ENCODE data around the gene STX5. TPM values are rescaled to one million over a fixed set of nuclear protein-coding genes. Genes with fewer than 3 reads are reported as not detected.

STX5 gene
- polyA plus RNA-seq, 3 donors, result 36.4 to 39.6 (median 38.5) TPM

DNA sequence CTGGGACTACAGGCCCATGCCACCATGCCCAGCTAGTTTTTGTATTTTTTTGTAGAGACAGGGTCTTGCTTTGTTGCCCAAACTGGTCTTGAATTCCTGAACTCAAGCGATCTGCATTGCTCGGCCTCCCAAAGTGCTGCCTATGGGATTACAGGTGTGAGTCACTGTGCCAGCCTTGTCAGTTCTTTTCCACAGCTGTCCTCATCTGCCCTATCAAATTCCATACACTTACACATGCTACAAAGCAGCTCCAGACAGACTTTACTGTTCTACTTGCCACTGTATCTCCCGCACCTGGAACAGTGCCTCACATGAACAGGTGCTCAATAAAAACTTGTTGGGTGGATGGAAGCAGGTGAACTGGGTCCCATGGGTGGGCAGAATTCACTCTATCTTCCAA lies 8.2 kb downstream of the STX5 start:
- Histone ChIP-seq H3K4me3 (replicated peaks in 1 of 3; ENCODE audit: low read depth in 2 of 3, low read length in 3 of 3) (no peak overlapping the region), H2AFZ (ENCODE audit: insufficient read depth, low read depth, low read length, poor library complexity, severe bottlenecking) (no peak overlapping the region), H3K79me2 (ENCODE audit: insufficient read depth, low read length) (peaks cover 33% of the 10 kb centered on the region), H3K4me2 (replicated peaks; ENCODE audit: extremely low read depth, low read length, poor library complexity, severe bottlenecking) (no peak overlapping the region), H3K36me3 (replicated peaks in 1 of 2; ENCODE audit: control insufficient read depth in 1 of 2, insufficient read depth in 2 of 2, low read length in 2 of 2) (peaks cover 82 to 88% of the 10 kb centered on the region in 2 donors), H3K27ac (ENCODE audit: low read depth in 1 of 2, low read length in 2 of 2) (no peak overlapping the region), H3K4me1 (ENCODE audit: control insufficient read depth in 1 of 2, insufficient read depth in 2 of 2, low read length in 2 of 2) (no peaks in the 10 kb centered on the region), H3K27me3 (ENCODE audit: control insufficient read depth in 2 of 2, insufficient read depth in 2 of 2, low read length in 2 of 2) (no peaks in the 10 kb centered on the region), H3K9ac (ENCODE audit: insufficient read depth, low read length, poor library complexity, severe bottlenecking) (no peak overlapping the region), H3K9me3 (replicated peaks in 1 of 2; ENCODE audit: control insufficient read depth in 1 of 2, insufficient read depth in 1 of 2, low read length in 2 of 2) (no peaks in the 10 kb centered on the region), H4K20me1 (ENCODE audit: insufficient read depth, low read length) (peaks cover 10% of the 10 kb centered on the region)
- Mint-ChIP-seq H3K27me3 (ENCODE audit: low read depth in 3 of 3) (no peaks in the 10 kb centered on the region), H3K4me3 (no peak overlapping the region), H3K36me3 (peaks cover 71 to 92% of the 10 kb centered on the region in 2 donors), H3K27ac (peak overlapping the region in 2 of 7 donors; percentile 40 to 46), H3K4me1 (no peaks in the 10 kb centered on the region), H3K9me3 (peaks cover 0 to 1% (median 0%) of the 10 kb centered on the region in 7 donors)
- no peak for DNase-seq
- TF ChIP-seq, protein P1, sequence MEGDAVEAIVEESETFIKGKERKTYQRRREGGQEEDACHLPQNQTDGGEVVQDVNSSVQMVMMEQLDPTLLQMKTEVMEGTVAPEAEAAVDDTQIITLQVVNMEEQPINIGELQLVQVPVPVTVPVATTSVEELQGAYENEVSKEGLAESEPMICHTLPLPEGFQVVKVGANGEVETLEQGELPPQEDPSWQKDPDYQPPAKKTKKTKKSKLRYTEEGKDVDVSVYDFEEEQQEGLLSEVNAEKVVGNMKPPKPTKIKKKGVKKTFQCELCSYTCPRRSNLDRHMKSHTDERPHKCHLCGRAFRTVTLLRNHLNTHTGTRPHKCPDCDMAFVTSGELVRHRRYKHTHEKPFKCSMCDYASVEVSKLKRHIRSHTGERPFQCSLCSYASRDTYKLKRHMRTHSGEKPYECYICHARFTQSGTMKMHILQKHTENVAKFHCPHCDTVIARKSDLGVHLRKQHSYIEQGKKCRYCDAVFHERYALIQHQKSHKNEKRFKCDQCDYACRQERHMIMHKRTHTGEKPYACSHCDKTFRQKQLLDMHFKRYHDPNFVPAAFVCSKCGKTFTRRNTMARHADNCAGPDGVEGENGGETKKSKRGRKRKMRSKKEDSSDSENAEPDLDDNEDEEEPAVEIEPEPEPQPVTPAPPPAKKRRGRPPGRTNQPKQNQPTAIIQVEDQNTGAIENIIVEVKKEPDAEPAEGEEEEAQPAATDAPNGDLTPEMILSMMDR (IDR thresholded peaks at IDR 0.05), result no peak
- 100% methylated on average over 2 of the region's 3 CpGs for WGBS (ENCODE audit: insufficient coverage)
- intact Hi-C loops (cut with micrococcal nuclease), result no loop called here

DNA sequence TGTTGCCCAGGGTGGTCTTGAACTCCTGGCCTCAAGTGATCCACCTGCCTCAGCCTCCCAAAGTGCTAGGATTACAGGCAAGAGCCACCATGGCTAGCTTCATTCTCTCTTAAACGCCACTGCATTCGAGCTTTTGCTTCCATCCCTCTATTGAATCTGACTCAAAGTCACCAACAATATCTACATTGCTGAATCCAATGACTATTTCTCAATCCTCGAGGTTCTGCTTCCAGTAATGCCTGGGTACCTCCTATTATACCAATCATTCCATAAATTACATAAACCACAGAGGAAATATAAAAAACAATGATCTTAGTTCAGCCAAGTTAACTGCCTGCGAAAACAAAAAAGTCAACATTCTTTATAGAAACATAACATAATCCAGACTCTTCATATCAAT lies 14.7 kb downstream of the STX5 start:
- peak overlapping the region; percentile 84 to 90 for H3K27ac ChIP-seq (ENCODE audit: low read depth in 1 of 2, low read length in 2 of 2)
- Mint-ChIP-seq H3K27me3 (ENCODE audit: low read depth in 3 of 3) (no peaks in the 10 kb centered on the region), H3K4me3 (peak overlapping the region; percentile 58 to 84), H3K36me3 (peaks cover 25 to 62% of the 10 kb centered on the region in 2 donors), H3K9me3 (no peaks in the 10 kb centered on the region), H3K4me1 (peaks cover 27% of the 10 kb centered on the region), H3K27ac (peak overlapping the region; percentile 93 to 98 (median 97))
- H3K9ac ChIP-seq (ENCODE audit: insufficient read depth, low read length, poor library complexity, severe bottlenecking), result peak overlapping the region; percentile 56
- 39% methylated on average over 3 of the region's 4 CpGs for WGBS (ENCODE audit: insufficient coverage)
- TF ChIP-seq, protein P1 (IDR thresholded peaks at IDR 0.05), result no peak
- H3K27me3 ChIP-seq (ENCODE audit: control insufficient read depth in 2 of 2, insufficient read depth in 2 of 2, low read length in 2 of 2), result no peaks in the 10 kb centered on the region
- H3K79me2 ChIP-seq (ENCODE audit: insufficient read depth, low read length), result peaks cover 16% of the 10 kb centered on the region
- H2AFZ ChIP-seq (ENCODE audit: insufficient read depth, low read depth, low read length, poor library complexity, severe bottlenecking), result no peak overlapping the region
- intact Hi-C loops (cut with micrococcal nuclease), result no loop called here
- peaks cover 34 to 42% of the 10 kb centered on the region in 2 donors for H3K4me1 ChIP-seq (ENCODE audit: control insufficient read depth in 1 of 2, insufficient read depth in 2 of 2, low read length in 2 of 2)
- H3K36me3 ChIP-seq (replicated peaks in 1 of 2; ENCODE audit: control insufficient read depth in 1 of 2, insufficient read depth in 2 of 2, low read length in 2 of 2), result peaks cover 31 to 35% of the 10 kb centered on the region in 2 donors
- H3K4me3 ChIP-seq (replicated peaks in 1 of 3; ENCODE audit: low read depth in 2 of 3, low read length in 3 of 3), result peak overlapping the region in 1 of 3 experiments; percentile 66
- H3K4me2 ChIP-seq (replicated peaks; ENCODE audit: extremely low read depth, low read length, poor library complexity, severe bottlenecking), result peak overlapping the region; percentile 62
- no peaks in the 10 kb centered on the region for H3K9me3 ChIP-seq (replicated peaks in 1 of 2; ENCODE audit: control insufficient read depth in 1 of 2, insufficient read depth in 1 of 2, low read length in 2 of 2)
- H4K20me1 ChIP-seq (ENCODE audit: insufficient read depth, low read length), result no peaks in the 10 kb centered on the region
- DNase-seq, result peak; percentile 12 to 49 (median 35)

All from CD14-positive monocyte (primary cell).